Testis (tissue), 2 donors: ENCODE results near the gene BCO2.

Experiments used
- POLR2A ChIP-seq: fragments of 450-650 bp; IDR thresholded peaks from one replicate; pipeline ENCODE4 v1.6.1; 2017; ENCODE audit warnings: antibody characterized with exemption, mild to moderate bottlenecking, moderate library complexity
- TF ChIP-seq, protein P1 (sequence below), 3 experiments: fragments of 450-650 bp in 2 of 3; fragments of 200-600 bp in 1 of 3; sonication (generic) in 1 of 3; IDR thresholded peaks; one replicate each; pipeline ENCODE4 v1.5.1; 2016 to 2019; ENCODE audit warnings: antibody characterized with exemption in 3 of 3, mild to moderate bottlenecking in 2 of 3, moderate library complexity in 1 of 3

DNA sequence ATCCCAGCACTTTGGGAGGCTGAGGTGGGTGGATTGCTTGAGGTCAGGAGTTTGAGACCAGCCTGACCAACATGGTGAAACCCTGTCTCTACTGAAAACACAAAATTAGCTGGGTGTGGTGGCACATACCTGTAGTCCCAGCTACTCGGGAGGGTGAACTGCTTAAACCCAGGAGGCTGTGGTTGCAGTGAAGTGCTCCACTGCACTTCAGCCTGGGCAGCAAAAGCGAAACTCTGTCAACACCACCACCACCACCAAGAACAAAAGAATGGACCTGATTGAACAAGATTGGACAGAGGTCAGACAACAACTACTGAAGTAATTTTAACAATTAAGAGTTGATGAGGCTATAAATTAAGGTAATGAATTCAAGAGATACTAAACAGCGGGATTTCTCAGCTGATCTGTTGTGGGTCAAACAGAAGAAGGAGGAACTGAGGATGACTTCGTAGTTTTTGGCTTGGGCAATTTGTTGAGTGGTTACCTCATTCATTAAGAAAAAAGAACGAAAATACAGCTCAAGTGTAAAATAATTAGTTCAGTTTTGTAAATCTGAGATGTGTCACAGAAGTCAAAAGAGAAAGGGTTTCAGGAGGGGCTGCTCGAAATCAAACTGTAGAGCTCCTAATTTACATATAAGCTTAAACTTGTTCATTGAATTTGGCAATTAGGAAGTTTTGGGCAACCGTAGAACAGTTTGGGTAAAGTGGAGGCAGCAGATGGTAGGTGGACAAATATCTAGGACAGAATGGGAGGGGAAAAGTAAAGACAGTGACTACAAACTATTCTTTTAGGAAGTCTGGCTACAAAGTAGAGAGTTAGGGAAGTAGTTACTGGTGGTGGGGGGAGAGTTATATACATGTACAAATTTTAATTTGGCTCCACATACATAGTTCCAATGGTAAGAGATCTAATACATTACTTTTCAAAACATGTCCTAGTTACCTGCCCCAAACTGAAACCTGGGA, 15.9 kb upstream of the BCO2 start:
- TF ChIP-seq, protein P1, sequence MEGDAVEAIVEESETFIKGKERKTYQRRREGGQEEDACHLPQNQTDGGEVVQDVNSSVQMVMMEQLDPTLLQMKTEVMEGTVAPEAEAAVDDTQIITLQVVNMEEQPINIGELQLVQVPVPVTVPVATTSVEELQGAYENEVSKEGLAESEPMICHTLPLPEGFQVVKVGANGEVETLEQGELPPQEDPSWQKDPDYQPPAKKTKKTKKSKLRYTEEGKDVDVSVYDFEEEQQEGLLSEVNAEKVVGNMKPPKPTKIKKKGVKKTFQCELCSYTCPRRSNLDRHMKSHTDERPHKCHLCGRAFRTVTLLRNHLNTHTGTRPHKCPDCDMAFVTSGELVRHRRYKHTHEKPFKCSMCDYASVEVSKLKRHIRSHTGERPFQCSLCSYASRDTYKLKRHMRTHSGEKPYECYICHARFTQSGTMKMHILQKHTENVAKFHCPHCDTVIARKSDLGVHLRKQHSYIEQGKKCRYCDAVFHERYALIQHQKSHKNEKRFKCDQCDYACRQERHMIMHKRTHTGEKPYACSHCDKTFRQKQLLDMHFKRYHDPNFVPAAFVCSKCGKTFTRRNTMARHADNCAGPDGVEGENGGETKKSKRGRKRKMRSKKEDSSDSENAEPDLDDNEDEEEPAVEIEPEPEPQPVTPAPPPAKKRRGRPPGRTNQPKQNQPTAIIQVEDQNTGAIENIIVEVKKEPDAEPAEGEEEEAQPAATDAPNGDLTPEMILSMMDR (IDR thresholded peaks at IDR 0.05), result no peak
- no peak for TF ChIP-seq POLR2A
